ENCODE data around the gene TMEM106B.
"Not testable (repeated sequence)": the region's sequence is repeated elsewhere in the genome, so short reads cannot be mapped to it uniquely, and the experiment has no call there.

The TMEM106B gene

GRCh38 chr7:12211711-12212485 lies 804 bp downstream of the TMEM106B start:
- DNase-seq (ENCODE audit: low read depth in 2 of 2): peak; percentile 12 to 26
- no peak for TF ChIP-seq CTCF (IDR thresholded peaks at IDR 0.05; ENCODE audit: low read depth, low read length)
- peak overlapping the region; percentile 69 to 85 for H3K4me3 ChIP-seq (replicated peaks in 1 of 2; ENCODE audit: low read depth in 2 of 2, low read length in 2 of 2)

GRCh38 chr7:12217311-12217710 lies 6.2 kb downstream of the TMEM106B start:
- no peak for TF ChIP-seq CTCF (IDR thresholded peaks at IDR 0.05; ENCODE audit: low read depth, low read length)
- DNase-seq (ENCODE audit: low read depth in 2 of 2): no peak

GRCh38 chr7:12220389-12221046 lies 9.4 kb downstream of the TMEM106B start:
- TF ChIP-seq CTCF (IDR thresholded peaks at IDR 0.05; ENCODE audit: low read depth, low read length): no peak
- DNase-seq (ENCODE audit: low read depth in 2 of 2): peak in 1 of 2 donors; percentile 23
- H3K4me3 ChIP-seq (replicated peaks in 1 of 2; ENCODE audit: low read depth in 2 of 2, low read length in 2 of 2): no peak overlapping the region

More at GRCh38 chr7:12217311-12217710, 6.2 kb downstream of the TMEM106B start:
- no peak overlapping the region for H3K4me3 ChIP-seq (replicated peaks in 1 of 2; ENCODE audit: low read depth in 2 of 2, low read length in 2 of 2)

GRCh38 chr7:12221414-12221813 lies 10.3 kb downstream of the TMEM106B start:
- no peak for TF ChIP-seq CTCF (IDR thresholded peaks at IDR 0.05; ENCODE audit: low read depth, low read length)
- DNase-seq (ENCODE audit: low read depth in 2 of 2): peak in 1 of 2 donors; percentile 4
- H3K4me3 ChIP-seq (replicated peaks in 1 of 2; ENCODE audit: low read depth in 2 of 2, low read length in 2 of 2): no peak overlapping the region

GRCh38 chr7:12222889-12223579 lies 11.9 kb downstream of the TMEM106B start:
- no peak overlapping the region for H3K4me3 ChIP-seq (replicated peaks in 1 of 2; ENCODE audit: low read depth in 2 of 2, low read length in 2 of 2)
- no peak for TF ChIP-seq CTCF (IDR thresholded peaks at IDR 0.05; ENCODE audit: low read depth, low read length)
- DNase-seq (ENCODE audit: low read depth in 2 of 2): no peak

- DNase-seq (ENCODE audit: low read depth in 2 of 2); H3K4me3 ChIP-seq (replicated peaks in 1 of 2; ENCODE audit: low read depth in 2 of 2, low read length in 2 of 2): not testable (repeated sequence)
Observed at GRCh38 chr7:12225017-12225416, 13.9 kb downstream of the TMEM106B start.

- no peak for DNase-seq (ENCODE audit: low read depth in 2 of 2)
- no peak for TF ChIP-seq CTCF (IDR thresholded peaks at IDR 0.05; ENCODE audit: low read depth, low read length)
- no peak overlapping the region for H3K4me3 ChIP-seq (replicated peaks in 1 of 2; ENCODE audit: low read depth in 2 of 2, low read length in 2 of 2)
Observed at GRCh38 chr7:12226756-12227155, 15.7 kb downstream of the TMEM106B start.
